Effector memory CD4-positive, alpha-beta T cell (primary cell): ENCODE measurements around the gene OR5AK2.

Experiments
- DNase-seq, 3 donors: peaks; one replicate each; pipeline ENCODE4 v3.0.0-alpha.2; 2020
- H3K27ac ChIP-seq: 2 replicates; pipeline ENCODE4 v1.7.0; 2013; ENCODE audit warnings: mild to moderate bottlenecking, low read length, moderate library complexity; ENCODE audit not compliant: insufficient read depth, poor library complexity, severe bottlenecking
- H3K27me3 ChIP-seq: replicated peaks from 2 replicates; pipeline ENCODE4 v1.7.0; 2013; ENCODE audit warnings: mild to moderate bottlenecking, low read length; ENCODE audit not compliant: insufficient read depth, control insufficient read depth, poor library complexity, severe bottlenecking
- H3K36me3 ChIP-seq: 2 replicates; pipeline ENCODE4 v1.7.0; 2013; ENCODE audit warnings: mild to moderate bottlenecking, low read length, moderate library complexity; ENCODE audit not compliant: control insufficient read depth, insufficient read depth
- H3K4me1 ChIP-seq: 2 replicates; pipeline ENCODE4 v1.7.0; 2013; ENCODE audit warnings: low read length, mild to moderate bottlenecking; ENCODE audit not compliant: control insufficient read depth, insufficient read depth, poor library complexity, severe bottlenecking
- H3K4me3 ChIP-seq: 2 replicates; pipeline ENCODE4 v1.7.0; 2013; ENCODE audit warnings: low read length, low read depth, mild to moderate bottlenecking; ENCODE audit not compliant: insufficient read depth, poor library complexity, severe bottlenecking
- H3K9me3 ChIP-seq: 2 replicates; pipeline ENCODE4 v1.7.0; 2013; ENCODE audit warnings: mild to moderate bottlenecking, low read length, moderate library complexity; ENCODE audit not compliant: control insufficient read depth

The OR5AK2 gene

DNA sequence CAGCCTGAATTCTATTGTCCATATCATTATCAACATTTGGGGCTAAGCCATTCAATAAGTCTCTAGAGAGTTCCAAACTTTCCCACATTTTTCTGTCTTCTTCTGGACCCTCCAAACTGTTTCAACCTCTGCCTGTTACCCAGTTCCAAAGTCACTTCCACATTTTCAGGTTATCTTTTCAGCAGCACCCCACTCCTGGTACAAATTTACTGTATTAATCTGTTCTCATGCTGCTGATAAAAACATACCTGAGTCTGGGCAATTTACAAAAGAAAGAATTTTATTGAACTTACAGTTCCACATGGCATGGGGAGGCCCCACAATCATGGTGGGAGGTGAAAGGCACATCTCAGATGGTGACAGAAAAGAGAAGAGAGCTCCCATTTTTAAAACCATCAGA lies 5.8 kb downstream of the OR5AK2 start:
- no peaks in the 10 kb centered on the region for H3K9me3 ChIP-seq
- no peak overlapping the region for H3K4me3 ChIP-seq
- no peak overlapping the region for H3K27ac ChIP-seq
- H3K36me3 ChIP-seq: no peaks in the 10 kb centered on the region
- no peaks in the 10 kb centered on the region for H3K27me3 ChIP-seq
- no peaks in the 10 kb centered on the region for H3K4me1 ChIP-seq
- no peak for DNase-seq

DNA sequence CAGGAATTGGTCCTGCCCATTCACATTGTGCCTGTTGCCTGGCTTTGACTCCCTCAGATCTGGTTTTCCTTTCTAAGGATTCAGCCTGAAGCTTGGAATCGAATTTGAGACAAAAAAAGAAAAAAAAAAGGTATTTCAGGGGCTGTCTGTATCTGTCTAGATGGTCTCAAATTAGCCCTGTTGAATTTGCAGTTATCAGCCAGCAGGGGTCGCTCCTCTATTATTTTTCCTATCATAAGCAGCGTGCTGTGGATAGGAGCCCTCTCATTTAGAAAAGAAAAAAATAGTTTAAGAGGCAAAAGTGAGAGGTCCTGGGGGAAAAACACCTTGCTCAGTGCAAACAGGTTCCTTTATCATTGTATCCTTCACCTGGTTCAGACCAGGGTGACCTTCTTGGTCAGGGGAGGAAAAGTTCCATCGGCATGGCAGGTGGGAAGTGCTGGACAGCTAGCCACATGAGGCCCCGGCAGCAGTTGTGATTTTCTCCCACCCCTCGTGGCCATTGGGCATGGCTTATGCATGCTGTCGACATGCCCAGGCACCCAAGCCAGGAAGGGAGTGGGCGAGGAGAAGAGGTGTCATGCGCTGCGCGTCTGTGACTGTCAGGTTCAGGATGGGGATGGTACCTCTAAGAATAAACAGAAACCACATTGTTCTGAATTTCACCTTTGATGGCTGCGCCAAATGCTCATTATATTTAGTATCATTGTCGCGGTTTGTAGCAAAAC lies 13.1 kb downstream of the OR5AK2 start:
- H3K36me3 ChIP-seq: no peaks in the 10 kb centered on the region
- H3K4me3 ChIP-seq: no peak overlapping the region
- no peaks in the 10 kb centered on the region for H3K9me3 ChIP-seq
- no peak for DNase-seq
- no peaks in the 10 kb centered on the region for H3K27me3 ChIP-seq
- H3K27ac ChIP-seq: no peak overlapping the region
- H3K4me1 ChIP-seq: no peaks in the 10 kb centered on the region

DNA sequence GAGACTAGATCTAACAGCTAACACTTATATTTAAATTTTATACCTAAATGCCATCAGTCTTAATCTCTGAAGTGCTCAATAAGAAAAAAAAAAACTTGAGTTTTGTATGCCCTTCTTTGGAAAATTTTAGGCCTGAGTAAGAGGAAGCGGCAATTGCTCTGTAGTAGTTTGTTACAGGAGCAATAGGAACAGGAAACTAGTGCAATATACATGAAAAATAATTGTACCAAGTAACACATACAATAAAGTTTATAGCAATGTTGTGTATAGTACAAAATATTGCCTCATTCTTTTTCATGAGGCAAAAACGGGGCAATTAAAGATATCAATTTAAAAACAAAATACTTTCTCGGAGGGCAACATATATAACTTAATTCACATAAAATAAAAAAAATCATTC lies 19.7 kb downstream of the OR5AK2 start:
- Histone ChIP-seq H3K27me3 (no peaks in the 10 kb centered on the region), H3K27ac (no peak overlapping the region), H3K36me3 (no peaks in the 10 kb centered on the region), H3K4me3 (no peak overlapping the region), H3K4me1 (no peaks in the 10 kb centered on the region), H3K9me3 (no peaks in the 10 kb centered on the region)
- no peak for DNase-seq

DNA sequence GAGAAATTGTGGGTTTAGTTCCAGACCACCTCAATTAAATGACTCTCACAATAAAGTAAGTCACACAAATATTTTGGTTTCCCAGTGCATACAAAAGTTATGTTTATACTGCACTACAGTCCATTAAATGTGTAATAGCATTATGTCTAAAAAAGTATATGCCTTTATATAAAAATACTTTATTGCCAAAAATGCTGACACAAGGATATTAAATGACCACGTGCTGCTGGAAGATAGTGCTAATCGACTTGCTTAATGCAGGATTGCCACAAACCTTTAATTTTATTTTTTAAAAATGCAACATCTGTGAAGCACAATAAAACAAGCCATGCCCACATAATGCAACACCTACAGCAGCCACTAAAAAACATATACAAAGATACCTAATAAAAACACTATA lies 27.0 kb downstream of the OR5AK2 start:
- no peaks in the 10 kb centered on the region for H3K27me3 ChIP-seq
- H3K36me3 ChIP-seq: no peaks in the 10 kb centered on the region
- H3K4me1 ChIP-seq: no peaks in the 10 kb centered on the region
- no peaks in the 10 kb centered on the region for H3K9me3 ChIP-seq
- no peak overlapping the region for H3K4me3 ChIP-seq
- no peak overlapping the region for H3K27ac ChIP-seq
- DNase-seq: no peak

DNA sequence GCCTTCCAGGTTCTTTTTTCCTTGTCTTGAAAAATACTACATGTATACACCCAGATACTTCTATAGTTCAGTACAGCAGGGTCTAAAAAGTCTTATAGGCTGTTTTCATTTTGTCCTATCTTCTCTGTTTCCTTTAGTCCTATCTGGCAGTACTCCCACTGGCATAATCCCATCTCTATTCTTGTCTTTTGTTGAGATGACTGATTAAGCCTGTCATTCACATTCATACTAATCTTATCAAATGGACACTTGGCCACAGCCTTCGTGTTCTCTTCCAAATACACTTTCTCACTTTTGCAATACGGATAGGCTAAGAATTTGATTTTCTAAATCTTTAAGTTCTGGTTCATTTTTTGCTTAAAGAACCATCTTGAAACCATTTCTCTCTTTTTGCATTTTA lies 42.8 kb downstream of the OR5AK2 start:
- H3K4me3 ChIP-seq: no peak overlapping the region
- H3K36me3 ChIP-seq: no peaks in the 10 kb centered on the region
- H3K27ac ChIP-seq: no peak overlapping the region
- no peak for DNase-seq
- no peaks in the 10 kb centered on the region for H3K4me1 ChIP-seq
- no peaks in the 10 kb centered on the region for H3K9me3 ChIP-seq
- no peaks in the 10 kb centered on the region for H3K27me3 ChIP-seq
